SK-N-MC (cell line): ENCODE results near the gene TTLL7.

ENCODE experiments used
- EZH2 ChIP-seq: fragments of 200-600 bp; sonication (generic); IDR thresholded peaks from one replicate; pipeline ENCODE4 v1.6.1; 2017; ENCODE audit warnings: antibody characterized with exemption
- POLR2AphosphoS5 ChIP-seq: IDR thresholded peaks from 2 replicates; pipeline ENCODE4 v1.6.1; 2012; ENCODE audit warnings: mild to moderate bottlenecking, low read depth, low read length, borderline replicate concordance

GRCh38 chr1:84000196-84000885, 1.4 kb upstream of the TTLL7 start:
- TF ChIP-seq POLR2AphosphoS5: no peak
- TF ChIP-seq EZH2: no peak
